A549 (cell line): ENCODE data around the gene PCBP3.

Source experiments
- HDAC2 ChIP-seq: fragments of 200-600 bp; sonication (generic); IDR thresholded peaks from 2 replicates; pipeline ENCODE4 v1.6.1; 2016
- JUN ChIP-seq, 2 experiments: fragments of >200 bp; sonication (Bioruptor Twin); formaldehyde crosslinking; IDR thresholded peaks; 2 replicates in 1 of 2; 3 replicates in 1 of 2; pipeline ENCODE4 v1.6.1; 2016 to 2017
- MAZ ChIP-seq: fragments of 150-350 bp; IDR thresholded peaks from 2 replicates; pipeline ENCODE4 v1.6.1; 2014; ENCODE audit warnings: antibody characterized with exemption, low read depth, low read length, borderline replicate concordance
- RAD21 ChIP-seq, 2 experiments: fragments of >200 bp in 1 of 2; sonication (Bioruptor Twin) in 1 of 2; formaldehyde crosslinking in 1 of 2; IDR thresholded peaks in 1 of 2; conservative IDR thresholded peaks in 1 of 2; 2 replicates in 1 of 2; 3 replicates in 1 of 2; pipeline ENCODE4 v1.6.1; 2012 to 2018; ENCODE audit warnings: inconsistent platforms in 1 of 2
- SREBF2 ChIP-seq: fragments of 450-650 bp; IDR thresholded peaks from 2 replicates; pipeline ENCODE4 v1.6.1; 2014; ENCODE audit warnings: mild to moderate bottlenecking, moderate library complexity
- TFCP2L1 ChIP-seq: fragments of 250-450 bp; sonication (Bioruptor Pico); IDR thresholded peaks from 2 replicates; pipeline ENCODE4 v1.5.0; 2021; ENCODE audit warnings: mild to moderate bottlenecking
- ZNF302 ChIP-seq: fragments of 250-450 bp; sonication (Bioruptor Pico); IDR thresholded peaks from 2 replicates; pipeline ENCODE4 v1.9.0; 2021; ENCODE audit warnings: inconsistent platforms, mild to moderate bottlenecking, moderate library complexity
- TF ChIP-seq, protein P1 (sequence below): fragments of >200 bp; sonication (Bioruptor Twin); formaldehyde crosslinking; IDR thresholded peaks from 3 replicates; pipeline ENCODE4 v1.5.1; 2016

DNA sequence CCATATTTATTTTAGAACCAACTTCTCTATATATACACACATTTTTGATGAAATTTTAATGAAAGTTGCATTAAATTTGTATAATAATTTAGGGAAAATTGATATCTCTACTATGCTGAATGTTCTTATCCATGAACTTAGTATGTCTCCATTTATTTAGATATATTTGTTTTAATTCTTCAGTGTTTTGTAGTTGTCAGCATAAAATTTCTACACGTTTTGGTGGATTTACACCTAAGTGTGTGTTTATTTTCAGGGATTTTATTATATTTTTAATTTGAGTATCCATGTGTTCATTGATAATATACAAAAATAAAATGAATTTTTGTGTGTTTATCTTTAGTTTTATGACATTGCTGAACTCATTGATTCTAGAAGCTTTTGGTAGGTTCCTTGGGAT is 36.7 kb downstream of the PCBP3 start:
- TF ChIP-seq, protein P1, sequence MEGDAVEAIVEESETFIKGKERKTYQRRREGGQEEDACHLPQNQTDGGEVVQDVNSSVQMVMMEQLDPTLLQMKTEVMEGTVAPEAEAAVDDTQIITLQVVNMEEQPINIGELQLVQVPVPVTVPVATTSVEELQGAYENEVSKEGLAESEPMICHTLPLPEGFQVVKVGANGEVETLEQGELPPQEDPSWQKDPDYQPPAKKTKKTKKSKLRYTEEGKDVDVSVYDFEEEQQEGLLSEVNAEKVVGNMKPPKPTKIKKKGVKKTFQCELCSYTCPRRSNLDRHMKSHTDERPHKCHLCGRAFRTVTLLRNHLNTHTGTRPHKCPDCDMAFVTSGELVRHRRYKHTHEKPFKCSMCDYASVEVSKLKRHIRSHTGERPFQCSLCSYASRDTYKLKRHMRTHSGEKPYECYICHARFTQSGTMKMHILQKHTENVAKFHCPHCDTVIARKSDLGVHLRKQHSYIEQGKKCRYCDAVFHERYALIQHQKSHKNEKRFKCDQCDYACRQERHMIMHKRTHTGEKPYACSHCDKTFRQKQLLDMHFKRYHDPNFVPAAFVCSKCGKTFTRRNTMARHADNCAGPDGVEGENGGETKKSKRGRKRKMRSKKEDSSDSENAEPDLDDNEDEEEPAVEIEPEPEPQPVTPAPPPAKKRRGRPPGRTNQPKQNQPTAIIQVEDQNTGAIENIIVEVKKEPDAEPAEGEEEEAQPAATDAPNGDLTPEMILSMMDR: no peak
- TF ChIP-seq MAZ (no peak), ZNF302 (CRISPR knock-in tag) (no peak), SREBF2 (no peak), JUN (IDR thresholded peaks at IDR 0.05) (no peak), RAD21 (conservative IDR thresholded peaks at IDR 0.05 in 1 of 2, IDR thresholded peaks at IDR 0.05 in 1 of 2) (no peak), HDAC2 (no peak), TFCP2L1 (no peak)
